SW 1271 (cell line): ENCODE measurements around the gene ASIC2.

Experiments used
- DNase-seq, 2 experiments: peaks; one replicate each; lab custom pipeline; 2025; lab: John Stamatoyannopoulos, UW

Gene ASIC2

DNA sequence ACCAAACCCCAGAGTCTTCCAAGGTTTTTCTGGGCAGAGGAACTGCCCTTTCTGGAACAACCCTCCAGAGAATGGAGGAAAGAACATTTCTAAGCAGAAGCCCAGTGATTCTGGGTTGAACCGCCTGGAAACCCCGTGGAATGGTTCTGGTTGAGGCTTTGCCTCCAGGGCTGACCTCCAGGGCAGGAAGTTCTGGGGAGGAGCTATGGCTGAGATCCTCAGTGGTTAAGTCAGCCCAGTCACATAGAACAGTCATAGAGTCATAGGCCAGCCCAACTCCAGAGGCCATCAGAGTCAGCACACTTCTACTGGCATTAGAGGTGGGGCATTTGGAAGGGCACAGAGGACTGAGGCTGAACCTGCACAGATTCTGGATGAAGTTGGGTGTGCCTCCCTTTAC, 235.5 kb downstream of the ASIC2 start:
- no peak for DNase-seq

DNA sequence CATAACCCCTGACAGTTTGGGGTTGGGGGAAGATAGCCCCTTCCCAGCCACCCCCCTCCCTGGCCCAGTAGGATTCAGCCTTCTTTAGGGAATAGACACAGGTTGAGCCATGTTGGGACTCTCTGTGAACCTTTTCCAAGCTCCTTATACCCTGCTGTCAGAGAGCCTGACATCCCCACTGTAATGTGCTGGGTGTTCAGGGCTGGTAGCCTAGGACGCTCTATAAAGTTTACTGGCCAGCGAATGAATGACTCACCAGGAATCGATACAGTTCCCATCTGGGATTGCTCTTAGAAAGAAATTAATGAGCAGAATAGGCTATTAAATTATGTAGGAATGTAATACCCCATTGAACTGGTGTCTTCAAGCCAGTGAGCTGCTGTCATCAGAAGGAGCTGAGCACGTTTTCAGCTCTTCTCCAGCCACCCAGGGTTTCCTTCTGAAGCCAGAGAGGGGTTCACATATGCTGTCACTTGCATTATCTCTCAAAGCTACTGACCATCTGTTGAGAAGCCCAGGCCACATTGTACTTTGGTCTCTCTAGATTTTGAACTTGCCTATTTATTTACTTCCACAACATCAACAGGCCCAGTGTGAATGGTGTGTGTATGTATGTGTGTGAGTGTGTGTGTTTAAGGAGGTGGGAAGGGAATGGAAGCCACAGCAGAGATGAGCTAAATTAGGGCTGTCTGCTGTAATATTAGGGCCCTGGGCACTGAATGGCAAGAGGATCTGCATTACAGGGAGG, 236.5 kb downstream of the ASIC2 start:
- no peak for DNase-seq

DNA sequence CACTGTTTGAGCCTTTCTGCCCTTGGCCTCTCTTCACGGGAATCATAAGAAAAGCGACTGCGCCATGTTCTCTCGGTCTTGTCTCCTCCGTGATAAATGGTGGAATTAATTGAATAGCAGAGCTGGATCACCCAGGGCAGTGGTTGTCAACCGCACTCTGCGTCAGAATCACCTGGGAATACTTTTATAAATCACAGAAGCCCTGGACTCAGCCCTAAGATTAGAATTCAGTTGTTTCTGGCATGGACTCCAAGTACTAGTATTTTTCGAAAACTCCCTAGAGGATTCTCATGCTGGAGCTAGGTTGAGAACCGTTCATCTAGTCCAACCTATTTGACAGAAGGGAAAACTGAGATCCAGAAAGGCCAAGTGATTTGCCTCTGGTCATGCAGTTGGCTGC, 237.3 kb downstream of the ASIC2 start:
- DNase-seq: no peak

GRCh38 chr17:33055171-33055611, 237.9 kb downstream of the ASIC2 start:
- no peak for DNase-seq

DNA sequence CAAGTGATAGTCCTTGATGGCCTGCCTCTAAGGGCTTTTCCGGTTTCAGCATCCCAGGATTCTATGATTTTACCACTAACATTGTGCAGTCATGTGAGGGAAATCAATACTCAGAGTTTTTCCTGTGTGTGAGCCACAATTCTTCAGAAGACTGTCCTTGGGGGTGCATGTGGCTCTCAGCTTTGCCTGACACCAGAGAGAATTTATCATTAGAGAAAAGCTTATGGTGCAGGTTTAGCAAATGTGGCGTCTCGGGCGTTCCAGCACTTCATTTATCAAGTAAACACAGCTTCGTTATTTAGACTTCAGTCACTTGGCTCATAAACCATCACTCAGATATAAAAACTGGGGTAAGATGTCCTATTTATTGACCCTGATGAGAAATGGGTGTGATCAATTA, 238.7 kb downstream of the ASIC2 start:
- DNase-seq: no peak

- no peak for DNase-seq
Measured at GRCh38 chr17:33053676-33054075, 239.4 kb downstream of the ASIC2 start.

DNA sequence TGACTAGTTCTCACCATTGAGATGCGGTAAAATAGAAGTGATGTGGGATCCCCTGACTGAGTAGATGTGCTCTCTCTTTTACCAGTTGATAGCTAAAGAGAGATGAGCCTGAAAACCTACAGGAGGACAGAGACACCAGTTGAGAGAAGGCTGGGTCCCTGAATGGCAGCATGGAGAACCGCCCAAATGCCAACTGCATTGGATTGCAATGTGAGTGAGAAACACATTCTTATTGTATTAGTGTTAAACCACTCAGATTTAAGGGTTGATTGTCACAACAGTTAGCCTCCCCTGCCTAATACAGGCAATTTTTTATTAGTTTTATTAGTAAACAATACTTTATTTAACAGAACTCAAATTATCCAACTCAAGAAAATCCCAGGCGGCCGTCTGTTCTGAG, 240.2 kb downstream of the ASIC2 start:
- DNase-seq: no peak

DNA sequence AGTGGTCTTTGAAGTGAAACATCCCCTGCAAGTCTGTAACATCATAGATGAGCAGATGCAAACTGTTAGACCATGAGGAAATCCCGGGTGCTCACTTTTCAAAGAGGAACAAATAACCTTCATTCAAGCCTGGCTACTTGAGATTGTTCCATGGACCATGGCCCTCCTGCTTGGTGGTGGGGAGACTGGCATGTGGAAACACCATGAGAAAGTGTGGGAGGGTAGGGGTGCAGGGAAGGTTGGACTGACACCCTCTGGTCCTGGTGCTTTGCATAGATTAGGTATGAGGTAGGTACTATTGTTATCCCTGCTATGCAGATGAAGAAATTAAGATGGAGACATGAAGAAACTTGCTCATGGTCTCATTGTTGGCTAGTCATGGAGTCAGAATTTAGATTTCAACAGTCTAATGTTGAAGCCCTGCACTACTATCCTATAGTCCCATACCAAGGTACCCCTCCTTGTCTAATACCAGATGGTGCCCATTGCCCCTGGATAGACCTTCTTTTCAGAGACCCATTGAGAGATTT, 242.4 kb downstream of the ASIC2 start:
- DNase-seq: no peak

GRCh38 chr17:33049781-33050414, 243.2 kb downstream of the ASIC2 start:
- DNase-seq: peak in 1 of 2 experiments; percentile 40

- no peak for DNase-seq
Measured at GRCh38 chr17:33046361-33047255, 246.5 kb downstream of the ASIC2 start.

GRCh38 chr17:33045216-33045615, 247.9 kb downstream of the ASIC2 start:
- no peak for DNase-seq

- DNase-seq: no peak
Measured at GRCh38 chr17:33044771-33045170, 248.3 kb downstream of the ASIC2 start.

DNA sequence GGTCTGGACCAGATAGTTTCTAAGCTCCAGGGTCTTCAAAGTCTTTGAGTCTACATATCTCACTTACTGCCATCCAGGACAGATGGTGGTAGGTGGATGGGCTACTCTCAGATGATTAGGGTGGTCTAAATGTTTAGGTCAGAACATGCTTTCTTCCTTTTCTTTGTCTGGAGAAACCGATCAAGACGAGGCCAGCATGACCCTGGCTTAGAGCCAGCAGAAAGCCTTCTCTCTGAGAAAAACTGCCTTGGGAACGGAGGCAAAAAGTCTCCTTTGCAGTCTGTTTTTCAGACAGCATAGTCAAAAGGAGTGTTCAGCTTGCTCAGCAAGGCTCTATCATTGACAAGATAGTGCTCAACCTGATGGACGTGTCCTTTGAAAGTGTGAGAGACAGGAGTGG, 252.6 kb downstream of the ASIC2 start:
- no peak for DNase-seq

GRCh38 chr17:33039874-33040273, 253.2 kb downstream of the ASIC2 start:
- no peak for DNase-seq

GRCh38 chr17:33038740-33039139, 254.4 kb downstream of the ASIC2 start:
- DNase-seq: no peak

- DNase-seq: no peak
Measured at GRCh38 chr17:33033176-33033575, 259.9 kb downstream of the ASIC2 start.

DNA sequence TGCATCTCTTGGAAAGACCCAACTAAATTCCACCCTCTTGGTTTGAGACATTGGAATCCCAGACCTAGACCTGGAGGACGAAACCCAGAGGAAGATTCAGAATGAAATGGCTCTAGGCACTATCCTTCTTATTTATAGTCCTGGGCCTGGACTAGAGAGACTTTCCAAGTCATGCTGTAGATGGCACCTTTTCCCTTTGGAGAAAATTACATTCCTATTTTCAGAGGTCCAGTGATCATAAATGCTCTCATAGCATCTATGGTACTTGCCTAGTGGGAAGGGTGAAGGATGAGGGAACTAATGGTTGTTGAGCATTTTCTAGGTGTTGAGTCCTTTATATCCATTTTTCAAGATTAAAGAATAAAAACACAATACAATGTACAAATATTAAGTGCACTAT, 264.3 kb downstream of the ASIC2 start:
- DNase-seq: no peak

GRCh38 chr17:33028061-33028460, 265.0 kb downstream of the ASIC2 start:
- DNase-seq: no peak

GRCh38 chr17:33024688-33025486, 268.2 kb downstream of the ASIC2 start:
- DNase-seq: no peak

GRCh38 chr17:33023790-33024189, 269.3 kb downstream of the ASIC2 start:
- no peak for DNase-seq

DNA sequence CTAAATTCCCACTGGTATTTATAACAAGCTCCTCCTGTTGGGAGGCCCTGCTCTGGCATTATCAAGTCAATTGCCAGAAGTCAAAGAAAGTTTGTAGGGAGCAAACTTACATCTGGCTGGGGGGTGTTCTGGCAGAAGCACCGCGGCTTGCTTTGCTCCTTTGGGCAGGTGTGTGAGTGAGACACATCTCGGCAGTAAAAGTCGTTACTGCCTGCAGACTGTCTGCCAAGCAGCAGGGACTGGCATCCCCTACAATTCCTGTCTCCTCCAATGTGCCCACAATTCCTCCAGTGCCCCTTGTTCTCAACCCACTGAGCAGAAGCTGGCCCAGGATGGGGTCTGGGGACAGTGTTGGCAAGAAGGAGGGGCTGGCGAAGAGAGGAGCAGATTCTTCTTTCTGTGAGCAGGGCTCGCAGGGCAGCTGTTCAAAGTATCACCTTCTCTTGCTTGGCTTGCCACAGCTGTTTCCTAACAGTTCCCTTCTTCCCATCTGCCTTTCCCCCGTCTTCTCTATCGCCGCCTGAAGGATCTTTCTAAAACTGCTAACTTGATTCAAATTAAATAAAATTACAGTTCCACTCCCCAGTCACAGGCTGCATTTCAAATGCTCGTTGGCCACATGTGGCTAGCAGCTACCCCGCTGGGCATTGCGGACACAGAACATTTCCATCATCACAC, 271.2 kb downstream of the ASIC2 start:
- DNase-seq: no peak
